GM18868 (cell line): ENCODE data around the gene GPR78.

ENCODE experiments used
- ATAC-seq: cut with Tn5 transposase; IDR thresholded peaks from one replicate; pipeline ENCODE4 v1.9.1; 2021; ENCODE audit warnings: mild to moderate bottlenecking, moderate library complexity; ENCODE audit not compliant: unreplicated experiment

GPR78 gene

DNA sequence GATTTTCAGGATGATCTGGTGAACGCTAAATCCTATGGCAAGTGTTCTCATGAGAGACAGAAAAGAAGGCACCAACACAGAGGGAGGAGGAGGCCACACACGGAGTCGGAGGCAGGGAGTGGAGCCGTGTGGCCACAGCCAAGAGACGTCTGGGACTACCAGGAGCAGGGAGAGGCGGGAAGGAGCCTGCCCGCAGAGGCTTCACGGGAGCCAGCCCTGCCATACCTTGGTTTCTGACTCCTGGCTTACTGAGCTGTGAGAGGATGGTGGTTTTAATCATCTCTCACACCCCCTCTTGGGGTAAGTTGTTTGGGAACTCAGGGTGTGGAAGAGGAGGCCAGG, 33.5 kb upstream of the GPR78 start:
- ATAC-seq, result no peak

DNA sequence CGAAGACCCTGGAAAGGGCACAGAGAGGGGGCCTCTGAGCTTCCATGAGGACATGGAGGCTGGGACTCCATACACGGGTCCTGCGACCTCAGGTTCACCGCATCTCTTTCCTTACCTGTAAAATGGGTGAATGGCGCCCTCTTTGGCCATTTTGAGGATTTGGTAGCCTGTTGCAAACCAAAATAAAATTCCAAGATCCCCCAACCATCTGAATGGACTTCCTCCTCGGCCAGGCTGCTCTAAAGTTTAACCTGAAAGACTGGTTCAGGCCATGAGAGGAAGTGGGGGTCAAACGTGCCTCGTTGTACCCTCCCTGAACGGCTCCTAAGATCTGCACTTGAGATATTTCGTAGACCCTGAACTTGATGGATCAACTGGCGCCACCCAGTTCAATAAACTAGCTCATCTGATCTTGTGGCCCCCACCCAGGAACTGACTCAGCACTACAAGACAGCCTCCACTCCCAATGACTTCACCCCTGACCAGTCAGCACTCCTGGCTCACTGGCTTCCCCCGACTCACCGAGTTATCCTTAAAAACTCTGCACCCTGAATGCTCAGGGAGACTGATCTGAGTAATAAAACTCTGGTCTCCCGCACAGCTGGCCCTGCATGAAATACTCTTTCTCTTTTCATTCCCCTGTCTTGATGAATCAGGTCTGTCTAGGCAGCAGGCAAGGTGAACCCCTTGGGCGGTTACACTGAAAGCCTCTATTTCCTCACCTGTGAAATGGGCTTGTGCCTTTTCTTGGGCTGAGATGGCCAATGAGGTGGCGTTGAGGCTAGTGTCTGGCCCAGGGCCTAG, 32.9 kb upstream of the GPR78 start:
- ATAC-seq, result no peak

DNA sequence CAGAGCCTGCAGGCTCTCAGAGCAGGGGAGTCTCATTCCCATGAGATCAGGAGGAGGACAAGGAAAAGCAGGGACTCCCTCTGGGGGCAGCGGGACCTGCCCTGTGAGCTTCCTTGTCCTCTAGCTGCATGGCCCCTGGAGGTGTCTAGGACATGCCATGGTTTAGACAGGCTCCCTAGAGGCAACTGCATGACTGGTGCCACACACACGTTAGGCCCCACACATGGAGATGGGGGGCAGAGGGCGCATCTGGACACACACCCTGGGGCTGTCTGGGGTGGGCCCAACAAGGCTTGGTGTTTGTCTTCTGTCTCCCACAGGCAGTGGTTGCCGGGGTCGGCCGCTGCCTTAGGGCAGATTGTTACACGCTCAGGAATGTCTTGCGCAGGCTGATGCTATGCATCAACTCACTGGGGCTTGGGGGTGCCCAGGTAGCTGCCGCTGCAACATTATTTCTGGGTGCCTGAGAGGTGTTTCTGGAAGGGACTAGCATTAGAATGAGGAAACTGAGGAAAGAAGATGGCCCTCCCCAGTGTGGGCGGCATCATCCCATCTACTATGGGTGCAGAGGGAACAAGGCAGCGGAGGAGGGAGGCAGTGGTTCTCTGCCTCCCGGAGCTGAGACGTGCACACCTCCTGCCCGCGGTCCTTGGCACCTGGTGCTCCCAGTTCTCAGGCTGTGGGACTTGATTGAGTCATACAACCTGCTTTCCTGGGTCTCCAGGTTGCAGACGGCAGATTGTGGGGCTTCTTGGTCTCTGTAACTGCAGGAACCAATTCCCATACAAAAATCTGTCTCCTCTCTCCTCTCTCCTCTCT, 32.1 kb upstream of the GPR78 start:
- no peak for ATAC-seq

DNA sequence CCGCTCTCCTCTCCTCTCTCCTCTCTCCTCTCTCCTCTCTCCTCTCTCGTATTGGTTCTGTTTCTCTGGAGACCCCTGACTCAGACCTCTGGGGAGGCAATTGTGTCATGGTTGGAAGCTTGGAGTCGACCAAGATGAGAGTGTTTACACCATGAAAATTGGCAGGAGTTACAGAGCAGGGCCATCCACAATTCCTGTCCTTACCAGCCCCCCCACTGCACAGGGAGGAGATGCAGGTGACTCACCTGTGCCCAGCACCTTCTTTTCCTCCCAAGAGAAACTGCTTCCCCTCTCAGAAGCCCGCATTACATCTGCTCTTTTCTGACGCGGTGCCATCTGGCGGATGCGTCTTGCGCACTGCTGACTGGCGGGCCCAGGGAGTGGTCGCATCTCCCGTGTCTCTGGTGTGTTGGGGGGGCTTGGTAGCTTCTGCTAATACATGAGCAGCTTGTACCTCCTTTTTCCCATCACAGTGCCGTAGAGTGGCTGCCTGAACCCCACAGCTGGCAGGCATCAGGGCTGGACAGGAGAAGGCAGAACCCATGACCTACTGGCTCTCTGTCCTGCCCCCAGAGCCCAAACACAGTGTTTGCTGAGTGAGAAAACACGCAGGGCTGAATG, 31.4 kb upstream of the GPR78 start:
- ATAC-seq, result no peak

DNA sequence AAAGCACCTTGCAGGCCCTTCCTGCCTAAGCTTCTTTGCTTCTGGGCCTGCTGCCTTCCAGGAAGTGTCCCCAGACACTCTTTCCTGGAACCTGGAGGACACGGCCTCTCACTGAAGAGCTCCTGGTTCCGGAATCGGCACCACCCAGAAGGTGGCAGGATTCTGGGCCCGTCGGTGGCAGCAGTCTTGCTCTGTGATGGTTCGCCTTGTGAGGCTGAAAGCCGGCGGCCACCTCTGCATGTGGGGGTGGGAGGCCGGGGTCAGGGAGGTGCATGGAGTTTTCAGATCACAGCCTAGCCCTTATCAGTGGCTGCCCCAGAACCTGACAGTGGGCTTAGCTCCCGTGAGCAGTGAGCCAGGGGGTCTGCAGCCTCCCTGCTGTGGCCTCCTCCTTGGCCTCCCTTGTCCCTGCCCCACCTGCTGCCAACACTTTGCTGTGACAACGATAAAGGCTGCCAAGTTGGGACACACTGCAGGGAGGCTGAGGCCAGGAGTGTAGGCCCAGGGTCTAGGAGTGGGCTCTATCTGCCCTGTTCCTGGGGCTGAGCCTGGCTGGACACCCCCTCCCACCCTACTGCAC, 30.8 kb upstream of the GPR78 start:
- no peak for ATAC-seq

DNA sequence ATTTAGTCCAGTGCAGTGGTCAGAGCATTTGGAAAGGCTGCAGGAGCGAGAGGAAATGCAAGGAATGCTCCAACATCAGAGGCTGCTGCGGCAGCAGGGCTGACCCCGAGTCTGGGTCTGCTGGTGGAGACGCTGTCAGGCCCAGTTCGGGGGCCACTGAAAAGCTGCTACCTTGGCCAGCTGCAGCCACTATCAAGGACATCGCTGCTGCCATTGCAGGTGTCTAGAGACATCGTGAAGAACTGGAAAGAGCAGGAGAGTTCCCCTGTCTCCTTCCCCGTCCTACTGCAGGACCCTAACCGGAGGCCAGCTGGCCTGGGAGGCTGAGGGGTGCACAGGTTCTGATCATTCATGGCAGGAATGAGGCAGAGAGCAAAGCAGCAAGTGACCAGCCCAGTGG, 29.5 kb upstream of the GPR78 start:
- no peak for ATAC-seq

DNA sequence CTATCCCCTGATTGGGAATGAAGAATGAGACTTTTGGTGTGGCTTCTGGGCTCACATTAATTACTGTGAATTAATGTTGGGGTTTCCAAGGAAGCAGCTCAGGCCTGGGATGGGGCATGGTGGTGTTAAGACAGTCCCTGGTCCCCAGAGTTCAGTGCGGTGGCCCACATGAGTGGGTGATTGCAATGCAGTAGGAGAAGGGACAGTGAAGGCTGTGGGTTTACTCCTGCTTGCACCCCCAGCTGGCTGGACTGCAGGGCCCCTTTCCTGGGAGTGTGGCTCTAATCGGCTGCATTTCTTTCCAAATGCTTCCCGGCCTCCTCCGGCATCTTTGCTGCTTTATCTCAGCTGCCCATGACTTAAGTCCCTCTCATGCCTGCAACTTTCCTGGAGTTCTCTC, 28.2 kb upstream of the GPR78 start:
- ATAC-seq, result no peak

DNA sequence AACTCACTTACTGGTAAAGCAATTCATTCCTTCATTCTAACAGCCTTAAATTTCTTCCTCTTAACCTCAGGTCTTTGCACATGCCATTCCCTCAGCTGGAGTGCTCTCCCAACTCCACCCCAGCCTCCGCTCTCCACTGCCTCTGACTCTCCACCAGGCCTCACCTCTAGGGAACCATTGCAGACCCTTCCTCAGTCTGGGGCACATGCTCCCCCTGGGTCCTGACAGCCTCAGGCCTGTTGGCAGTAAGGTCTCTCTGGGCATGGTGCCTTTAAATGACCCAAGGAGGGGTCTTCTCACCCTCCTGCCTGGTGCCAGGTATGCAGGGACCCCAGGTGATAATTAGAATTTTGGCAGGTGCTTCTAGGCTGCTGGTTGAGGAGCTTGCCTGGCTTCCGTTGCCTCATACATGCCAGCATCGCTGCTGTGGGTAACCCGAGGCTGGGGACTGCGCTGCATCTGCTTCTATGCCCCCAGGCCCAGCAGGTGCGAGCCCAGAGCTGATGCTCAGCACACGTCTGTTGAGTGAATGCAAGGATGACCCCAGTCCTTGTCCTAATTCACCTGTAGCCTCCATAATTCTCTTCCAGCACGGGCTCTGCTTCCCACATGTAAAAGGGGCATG, 27.5 kb upstream of the GPR78 start:
- ATAC-seq, result no peak

DNA sequence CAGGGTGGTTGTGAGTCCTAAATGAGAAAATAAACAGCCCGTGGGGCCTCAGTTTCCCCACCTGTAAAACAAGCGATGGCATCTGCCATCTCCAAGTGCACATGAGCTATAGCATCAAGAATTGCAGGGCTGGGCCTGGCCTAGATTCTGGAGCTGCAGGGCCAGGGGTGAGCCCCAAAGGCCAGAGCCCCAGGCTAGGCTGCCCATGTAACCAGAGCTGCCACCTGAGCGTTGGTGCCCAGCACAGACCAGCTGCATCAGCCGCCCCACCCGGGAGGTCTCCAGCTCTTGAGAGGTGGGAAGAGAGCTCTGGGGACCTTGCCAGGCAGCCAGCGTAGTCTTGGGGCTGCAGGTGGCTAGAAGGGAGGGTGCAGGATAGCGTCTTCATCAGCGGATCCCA, 27.0 kb upstream of the GPR78 start:
- ATAC-seq, result no peak

DNA sequence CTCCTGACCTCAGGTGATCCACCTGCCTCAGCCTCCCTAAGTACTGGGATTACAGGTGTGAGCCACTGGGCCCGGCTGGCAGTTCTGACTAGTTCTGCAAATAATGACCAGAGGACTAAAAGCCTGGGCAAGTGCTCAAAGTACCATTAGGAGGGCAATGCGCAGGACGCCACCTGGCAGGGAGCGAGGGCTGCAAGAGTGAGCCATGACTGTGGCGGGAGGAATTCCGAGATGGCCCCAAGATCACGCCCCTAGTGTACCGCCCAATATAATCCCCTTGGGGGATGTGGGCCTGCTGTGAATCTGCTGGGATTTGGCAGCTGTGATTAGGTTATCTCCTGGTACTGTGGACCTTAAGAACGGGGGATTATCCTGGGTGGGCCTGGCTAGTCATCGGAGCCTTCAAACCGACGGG, 26.2 kb upstream of the GPR78 start:
- ATAC-seq, result no peak

DNA sequence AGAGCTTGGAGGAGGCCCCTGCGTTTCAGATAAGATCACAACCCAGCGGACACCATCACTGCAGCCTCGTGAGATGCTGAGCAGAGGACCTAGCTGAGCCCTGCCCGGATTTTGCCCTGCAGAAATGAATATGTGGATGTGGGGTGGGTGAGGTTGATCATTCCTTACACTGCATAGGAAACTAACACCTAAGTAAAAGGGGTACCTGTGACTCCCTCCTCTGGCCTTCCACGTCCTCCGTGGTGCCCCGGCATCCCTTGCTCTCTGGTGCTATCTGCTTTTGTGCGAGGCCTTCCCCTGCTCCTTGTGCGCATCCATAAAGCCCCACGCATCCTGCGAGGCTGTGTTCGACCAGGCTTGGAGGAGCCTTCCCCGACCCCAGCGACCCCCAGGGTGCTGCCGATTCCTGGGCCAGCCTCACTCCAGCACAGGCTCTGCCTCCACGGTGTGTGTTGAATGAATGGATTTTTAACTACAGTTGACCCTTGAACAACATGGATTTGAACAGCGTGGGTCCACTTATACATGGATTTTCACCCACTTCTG, 25.6 kb upstream of the GPR78 start:
- no peak for ATAC-seq

DNA sequence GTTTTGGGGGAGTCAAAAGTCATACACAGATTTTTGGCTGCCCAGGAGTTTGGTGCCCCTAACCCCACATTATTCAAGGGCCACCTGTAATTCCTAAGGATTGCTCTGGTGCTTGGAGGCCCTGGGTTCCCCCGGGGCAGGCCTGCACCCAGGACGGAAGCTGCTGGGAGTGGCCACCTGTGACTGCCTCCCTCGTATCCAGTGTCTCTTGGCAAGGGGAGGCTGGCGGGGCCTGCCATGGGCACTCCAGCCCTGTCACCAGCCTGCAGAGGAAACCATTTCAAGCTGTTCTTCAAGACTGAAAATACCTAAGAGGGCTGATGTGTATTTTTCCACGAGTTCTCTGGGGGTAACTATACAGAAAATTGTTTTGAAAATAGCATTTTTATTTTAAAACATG, 24.5 kb upstream of the GPR78 start:
- no peak for ATAC-seq

DNA sequence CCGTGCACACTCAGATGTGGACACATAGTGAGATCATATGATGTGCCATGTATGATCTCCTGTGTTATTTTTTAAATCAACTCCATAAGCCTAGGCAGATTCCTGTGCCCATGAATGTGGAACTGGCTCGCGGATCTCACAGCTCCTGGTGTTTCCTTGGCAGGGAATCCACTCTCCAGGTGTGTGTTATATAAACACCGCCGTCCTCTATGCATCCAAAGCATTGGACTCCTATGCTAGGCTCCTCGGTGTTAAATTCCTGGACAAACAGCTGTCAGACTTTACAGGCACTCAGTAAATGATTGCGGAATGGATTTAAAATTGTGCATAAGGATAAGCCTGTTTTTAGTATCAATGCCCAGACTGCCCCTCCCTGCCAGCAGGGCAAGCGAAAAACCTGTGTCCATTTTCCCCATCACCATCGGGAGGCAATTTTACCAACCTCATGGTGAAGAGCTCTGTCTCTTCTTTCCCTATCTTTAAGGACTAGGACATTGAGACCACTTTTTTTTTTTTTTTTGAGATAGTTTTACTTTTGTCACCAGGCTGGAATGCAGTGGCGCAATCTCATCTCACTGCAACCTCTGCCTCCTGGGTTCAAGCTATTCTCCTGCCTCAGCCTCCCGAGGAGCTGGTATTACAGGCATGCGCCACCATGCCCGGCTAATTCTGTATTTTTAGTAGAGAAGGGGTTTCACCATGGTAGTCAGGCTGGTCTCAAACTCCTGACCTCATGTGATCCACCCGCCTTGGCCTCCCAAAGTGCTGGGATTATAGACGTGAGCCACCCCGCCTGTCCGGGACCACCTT, 23.6 kb upstream of the GPR78 start:
- ATAC-seq, result no peak

DNA sequence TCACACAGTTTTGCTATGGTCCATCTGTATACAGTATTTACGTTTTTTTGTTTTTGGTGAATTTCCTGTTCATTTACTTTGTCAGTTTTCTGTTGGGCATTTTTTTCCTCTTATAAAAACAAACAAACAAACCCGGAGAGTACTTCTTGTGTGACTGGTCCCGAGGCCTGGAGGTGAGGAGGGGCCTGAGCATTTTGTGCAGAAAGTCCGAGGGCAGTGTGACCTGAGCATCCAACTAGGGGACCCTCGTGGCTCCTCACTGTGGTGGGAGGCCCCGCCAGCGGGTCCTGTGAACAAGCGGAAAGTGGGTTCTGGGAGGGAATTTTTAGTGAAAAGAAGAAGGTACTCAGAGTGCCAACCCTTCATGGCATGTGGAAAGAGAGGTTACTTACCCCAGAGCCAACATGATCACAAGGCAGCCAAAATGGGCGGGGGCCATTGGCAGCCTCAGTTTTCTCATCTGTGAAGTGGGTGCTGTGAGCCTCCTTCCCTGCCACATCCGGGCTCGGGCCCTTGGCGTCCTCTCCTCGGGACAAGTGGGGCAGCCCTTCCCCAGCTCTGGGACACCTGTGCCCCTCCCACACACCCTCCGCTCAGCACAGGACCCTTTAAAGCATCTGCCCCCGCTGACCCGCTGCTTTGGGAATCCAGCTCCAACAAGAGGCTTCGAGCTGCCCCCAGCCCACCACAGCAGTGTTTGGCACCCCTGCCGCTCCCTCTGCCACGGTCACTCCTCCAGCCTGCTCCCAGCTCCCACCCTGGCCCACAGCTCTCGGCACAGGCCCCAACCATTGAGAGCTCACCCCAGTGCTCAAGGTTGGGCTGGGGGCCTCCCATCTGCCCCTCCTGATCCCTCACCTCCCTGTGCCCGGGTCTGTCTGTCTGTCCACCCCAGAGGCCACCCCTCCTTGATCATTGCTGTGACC, 22.8 kb upstream of the GPR78 start:
- ATAC-seq, result no peak

DNA sequence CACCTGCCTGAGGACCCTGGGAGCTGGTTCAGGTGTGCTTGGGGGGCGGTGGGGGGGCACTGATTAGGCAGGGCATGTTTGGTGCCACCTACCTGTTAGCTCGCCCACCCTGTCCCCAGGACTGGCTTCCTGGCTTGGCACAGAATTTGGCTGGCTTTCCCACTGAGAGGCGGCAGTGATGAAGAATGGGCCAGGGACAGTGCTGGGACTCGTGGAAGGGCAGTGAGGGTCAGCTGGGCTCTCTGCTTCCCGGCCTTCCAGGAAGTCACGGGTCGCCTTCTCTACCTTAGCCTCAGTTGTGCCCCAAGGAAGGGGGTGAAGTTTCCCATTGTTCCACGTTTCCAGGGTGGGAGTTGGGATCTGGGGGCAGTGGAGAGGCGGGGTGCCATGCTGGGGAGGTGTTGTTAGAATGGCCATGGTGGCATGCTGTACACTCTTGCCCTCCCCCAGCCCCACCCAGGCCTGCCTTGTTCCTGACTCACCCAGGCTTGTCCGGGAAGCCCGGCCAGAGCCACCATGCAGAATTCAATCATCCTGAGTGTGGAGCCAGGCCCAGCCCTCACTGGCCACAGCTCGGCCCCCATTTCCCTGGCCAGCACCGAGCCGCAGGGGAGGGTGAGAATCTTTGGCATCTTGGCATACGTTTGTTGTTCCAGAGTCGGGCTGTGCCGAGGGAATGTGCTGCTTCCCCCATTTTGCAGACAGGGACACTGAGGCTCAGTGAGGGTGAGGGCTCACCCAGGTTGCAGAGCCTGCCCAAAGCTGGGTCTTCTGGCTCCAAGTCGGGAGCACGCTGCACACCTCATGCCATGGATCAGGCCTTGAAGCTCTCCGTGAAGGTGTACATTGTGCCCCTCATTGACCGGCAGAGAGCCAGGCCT, 21.9 kb upstream of the GPR78 start:
- ATAC-seq, result no peak

DNA sequence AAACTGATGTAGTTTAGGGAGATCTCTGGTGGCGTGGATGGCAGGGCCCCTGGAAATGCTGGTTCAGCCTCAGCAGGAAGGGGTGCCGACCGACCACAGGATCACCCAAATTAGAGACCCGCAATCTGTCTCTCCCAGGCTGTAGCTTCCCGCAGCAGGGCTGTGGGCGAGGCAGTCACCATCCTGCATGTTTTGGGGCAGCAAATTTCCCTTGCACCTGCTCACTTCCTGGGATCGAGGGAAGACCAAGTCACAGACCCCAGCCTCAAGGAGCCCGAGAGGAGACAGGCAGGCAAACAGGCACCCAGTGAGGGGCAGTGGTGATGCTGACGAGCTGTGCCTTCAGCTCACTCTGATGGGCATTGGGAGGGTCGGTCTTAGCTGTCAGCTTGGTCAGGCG, 21.2 kb upstream of the GPR78 start:
- ATAC-seq, result no peak

DNA sequence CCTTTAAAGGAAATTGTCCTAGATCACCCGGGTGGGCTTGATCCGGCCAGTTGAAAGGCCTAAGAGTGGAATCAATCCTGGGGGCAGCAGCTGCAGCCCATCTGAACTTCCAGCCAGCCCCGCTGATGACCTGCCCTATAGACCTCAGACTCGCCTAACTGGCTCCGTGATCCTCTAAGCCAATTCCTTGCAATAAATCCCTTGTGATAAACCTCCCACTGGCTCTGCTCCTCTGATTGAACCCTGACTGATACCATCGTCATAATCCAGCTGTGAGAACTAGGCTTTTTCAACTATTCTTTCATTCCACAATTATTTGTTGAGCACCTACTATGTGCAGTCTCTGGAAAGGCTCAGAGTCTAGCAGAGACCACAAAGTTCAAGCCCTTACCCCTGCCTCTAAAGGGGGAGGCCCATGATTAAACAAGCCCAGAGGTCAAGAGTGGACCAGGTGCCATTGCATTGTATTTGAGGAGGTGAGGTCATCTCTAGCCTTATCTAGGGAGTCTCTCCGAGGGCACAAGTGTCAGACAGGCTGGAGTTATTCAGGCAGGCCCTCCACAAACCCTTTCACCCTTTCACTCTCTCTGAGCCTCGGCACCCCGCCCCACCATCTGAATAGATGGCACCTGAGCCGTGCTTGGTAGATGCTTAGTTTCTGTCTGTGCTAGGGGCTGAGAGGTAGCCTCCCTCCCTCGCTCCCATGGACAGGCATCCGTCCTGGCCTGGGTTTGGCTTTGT, 20.5 kb upstream of the GPR78 start:
- ATAC-seq, result no peak
